Breast epithelium (tissue), 4 donors: ENCODE measurements around the gene SYNE1. TPM values are rescaled to one million over a fixed set of nuclear protein-coding genes. Genes with fewer than 3 reads are reported as not detected.
A peak's percentile ranks its signal among the peaks of the same experiment; 100 is the strongest.

Experiments used
- DNase-seq, 2 donors: peaks; one replicate each; pipeline ENCODE4 v3.0.0-alpha.2; 2019; ENCODE audit warnings: low spot score in 2 of 2
- H3K27ac ChIP-seq, 2 donors: fragments of 200-600 bp; sonication (generic) in 1 of 2; one replicate each; pipeline ENCODE4 v1.5.1; 2016 to 2019; ENCODE audit warnings: mild to moderate bottlenecking in 1 of 2
- H3K27me3 ChIP-seq, 2 donors: fragments of 200-600 bp; sonication (generic) in 1 of 2; one replicate each; pipeline versions ENCODE4 v1.5.1 to v1.6.0; 2017 to 2019; ENCODE audit warnings: control low read depth in 1 of 2, mild to moderate bottlenecking in 1 of 2
- H3K36me3 ChIP-seq: fragments of 200-600 bp; one replicate; pipeline ENCODE4 v1.5.1; 2019
- H3K4me1 ChIP-seq, 2 donors: fragments of 200-600 bp; sonication (generic); one replicate each; pipeline ENCODE4 v1.5.1; 2016 to 2019; ENCODE audit warnings: control low read depth in 1 of 2
- H3K4me3 ChIP-seq, 3 donors: fragments of 200-600 bp; sonication (generic); 1 replicate in 2 of 3; 2 replicates in 1 of 3; pipeline ENCODE4 v1.5.1; 2016 to 2019; ENCODE audit warnings: mild to moderate bottlenecking in 3 of 3, moderate library complexity in 2 of 3
- H3K9me3 ChIP-seq, 2 donors: fragments of 200-600 bp; sonication (generic) in 1 of 2; one replicate each; pipeline ENCODE4 v1.5.1; 2016 to 2019; ENCODE audit warnings: control low read depth in 1 of 2
- CTCF ChIP-seq, 3 donors: fragments of 450-650 bp; IDR thresholded peaks; one replicate each; pipeline ENCODE4 v1.5.1; 2016 to 2017; ENCODE audit warnings: antibody characterized with exemption in 3 of 3, mild to moderate bottlenecking in 3 of 3, moderate library complexity in 3 of 3
- POLR2A ChIP-seq: fragments of 450-650 bp; IDR thresholded peaks from one replicate; pipeline ENCODE4 v1.6.1; 2016; ENCODE audit warnings: antibody characterized with exemption, mild to moderate bottlenecking, moderate library complexity
- POLR2AphosphoS5 ChIP-seq, 3 donors: sonication (generic); formaldehyde crosslinking; IDR thresholded peaks; one replicate each; pipeline ENCODE4 v1.6.1; 2017; ENCODE audit warnings: antibody characterized with exemption in 3 of 3
- intact Hi-C: fragments of 100-400 bp; cut with DNase I; formaldehyde crosslinking; loops from one replicate; pipeline ENCODE4 v1.15.1; 2023; ENCODE audit warnings: low total_unique reads
- total RNA-seq, 3 donors: library from RNA; depleted of rRNA; stranded (reverse); fragments of >200 nt; gene quantifications; one replicate each; pipeline ENCODE4 v1.1.0, GENCODE V29; 2016

SYNE1 gene
- total RNA-seq, 3 donors from 2014 or later, result 80.9 to 106 (median 95.7) TPM

- Histone ChIP-seq H3K27ac (peak overlapping the region in 1 of 2 donors; percentile 62), H3K4me3 (no peak overlapping the region), H3K4me1 (peaks cover 0 to 7% of the 10 kb centered on the region in 2 donors), H3K9me3 (no peaks in the 10 kb centered on the region), H3K27me3 (no peaks in the 10 kb centered on the region), H3K36me3 (no peaks in the 10 kb centered on the region)
- TF ChIP-seq POLR2AphosphoS5 (IDR thresholded peaks at IDR 0.05) (peak in 1 of 3 donors; percentile 20), POLR2A (no peak), CTCF (IDR thresholded peaks at IDR 0.05) (no peak)
- intact Hi-C loops, result no loop called here
- no peak for DNase-seq
These were observed 363.5 kb downstream of the SYNE1 start for GRCh38 chr6:152273638-152274037.

GRCh38 chr6:152273002-152273401 is 364.2 kb downstream of the SYNE1 start:
- H3K36me3 ChIP-seq, result no peaks in the 10 kb centered on the region
- intact Hi-C loops, result no loop called here
- peak overlapping the region in 1 of 2 donors; percentile 58 for H3K27ac ChIP-seq
- H3K4me1 ChIP-seq, result peaks cover 0 to 7% of the 10 kb centered on the region in 2 donors
- H3K27me3 ChIP-seq, result no peaks in the 10 kb centered on the region
- no peak overlapping the region for H3K4me3 ChIP-seq
- no peak for DNase-seq
- TF ChIP-seq POLR2A (no peak), POLR2AphosphoS5 (IDR thresholded peaks at IDR 0.05) (no peak), CTCF (IDR thresholded peaks at IDR 0.05) (no peak)
- no peaks in the 10 kb centered on the region for H3K9me3 ChIP-seq

GRCh38 chr6:152272486-152272885 is 364.7 kb downstream of the SYNE1 start:
- Histone ChIP-seq H3K27ac (peak overlapping the region; percentile 58 to 79), H3K4me1 (peaks cover 0 to 7% of the 10 kb centered on the region in 2 donors), H3K36me3 (no peaks in the 10 kb centered on the region), H3K27me3 (no peaks in the 10 kb centered on the region), H3K9me3 (no peaks in the 10 kb centered on the region), H3K4me3 (no peak overlapping the region)
- TF ChIP-seq POLR2A (no peak), CTCF (IDR thresholded peaks at IDR 0.05) (no peak), POLR2AphosphoS5 (IDR thresholded peaks at IDR 0.05) (no peak)
- intact Hi-C loops, result no loop called here
- no peak for DNase-seq

- Histone ChIP-seq H3K4me1 (peaks cover 0 to 7% of the 10 kb centered on the region in 2 donors), H3K36me3 (no peaks in the 10 kb centered on the region)
These were observed 365.2 kb downstream of the SYNE1 start for GRCh38 chr6:152271776-152272464.

More at GRCh38 chr6:152271776-152272464, 365.2 kb downstream of the SYNE1 start:
- Histone ChIP-seq H3K9me3 (no peaks in the 10 kb centered on the region), H3K27ac (peak overlapping the region; percentile 53 to 79), H3K4me3 (peak overlapping the region in 1 of 3 donors; percentile 13), H3K27me3 (no peaks in the 10 kb centered on the region)
- TF ChIP-seq CTCF (IDR thresholded peaks at IDR 0.05), result no peak
- TF ChIP-seq POLR2A, result no peak
- TF ChIP-seq POLR2AphosphoS5 (IDR thresholded peaks at IDR 0.05), result no peak
- intact Hi-C loops, result no loop called here
- DNase-seq, result peak in 1 of 2 donors; percentile 24
